B cell (primary cell): ENCODE data around the gene HARS2. TPM values are rescaled to one million over a fixed set of nuclear protein-coding genes. Genes with fewer than 3 reads are reported as not detected.

Source experiments
- ATAC-seq: fragments of 200-7000 bp; cut with Tn5 transposase; one replicate; pipeline ENCODE4 v1.10.0; 2021; ENCODE audit warnings: low read depth, mild to moderate bottlenecking, moderate number of reproducible peaks, moderate library complexity
- CTCF ChIA-PET: fragments of 350-600 bp; sonication (Branson Sonifier 250); formaldehyde crosslinking; loops from one replicate; lab custom pipeline; 2021; ENCODE audit warnings: antibody characterized with exemption, inconsistent platforms; lab: Charles Lee
- POLR2A ChIA-PET: fragments of 350-600 bp; sonication (Branson Sonifier 250); formaldehyde crosslinking; loops from one replicate; lab custom pipeline; 2021; ENCODE audit warnings: antibody characterized with exemption; lab: Charles Lee
- DNase-seq: peaks from one replicate; pipeline ENCODE4 v3.0.0; 2013
- H2AFZ ChIP-seq: 2 replicates; pipeline ENCODE4 v1.6.1; 2012; ENCODE audit warnings: mild to moderate bottlenecking, low read depth, low read length; ENCODE audit not compliant: insufficient read depth, poor library complexity, severe bottlenecking
- H3K27ac ChIP-seq, 2 donors: 1 replicate in 1 of 2; 2 replicates in 1 of 2; pipeline ENCODE4 v1.5.1; 2012 to 2013; ENCODE audit warnings: low read length in 2 of 2, mild to moderate bottlenecking in 2 of 2, moderate library complexity in 1 of 2
- H3K27me3 ChIP-seq, 4 experiments: fragments of 200-600 bp in 1 of 4; sonication (generic) in 1 of 4; replicated peaks in 1 of 4; 1 replicate in 2 of 4; 2 replicates in 2 of 4; pipeline versions ENCODE4 v1.6.1 to v1.7.0; 2013 to 2016; ENCODE audit warnings: low read length in 3 of 4, mild to moderate bottlenecking in 2 of 4, mixed read lengths in 1 of 4, moderate library complexity in 1 of 4; ENCODE audit not compliant: insufficient read depth in 4 of 4, control insufficient read depth in 3 of 4; ENCODE audit errors: control extremely low read depth in 1 of 4
- H3K36me3 ChIP-seq, 2 experiments: replicated peaks in 1 of 2; 1 replicate in 1 of 2; 2 replicates in 1 of 2; pipeline versions ENCODE4 v1.6.1 to v1.7.1; 2013; ENCODE audit warnings: low read length in 1 of 2; ENCODE audit not compliant: insufficient read depth in 2 of 2, control insufficient read depth in 1 of 2; ENCODE audit errors: control extremely low read depth in 1 of 2, extremely low read depth in 1 of 2
- H3K4me1 ChIP-seq, 2 donors: fragments of 200-600 bp in 1 of 2; sonication (generic) in 1 of 2; 1 replicate in 1 of 2; 2 replicates in 1 of 2; pipeline versions ENCODE4 v1.5.1 to v1.6.1; 2013 to 2017; ENCODE audit warnings: low read length in 2 of 2; ENCODE audit not compliant: control insufficient read depth in 2 of 2, insufficient read depth in 2 of 2
- H3K4me2 ChIP-seq: replicated peaks from 2 replicates; pipeline ENCODE3; 2012; ENCODE audit warnings: mild to moderate bottlenecking, low read depth, low read length; ENCODE audit not compliant: poor library complexity, severe bottlenecking
- H3K4me3 ChIP-seq, 5 experiments: fragments of 200-600 bp in 1 of 5; sonication (generic) in 1 of 5; 1 replicate in 3 of 5; 2 replicates in 2 of 5; pipeline versions ENCODE4 v1.5.1 to v1.7.0; 2011 to 2016; ENCODE audit warnings: low read length in 4 of 5, mild to moderate bottlenecking in 4 of 5, low read depth in 2 of 5, control low read depth in 1 of 5, moderate library complexity in 1 of 5; ENCODE audit not compliant: insufficient read depth in 1 of 5; ENCODE audit errors: control extremely low read depth in 1 of 5, extremely low read depth in 1 of 5
- H3K79me2 ChIP-seq: fragments of 200-600 bp; sonication (generic); one replicate; pipeline ENCODE4 v1.6.0; 2016; ENCODE audit warnings: low read length; ENCODE audit not compliant: control insufficient read depth, insufficient read depth
- H3K9ac ChIP-seq: fragments of 200-600 bp; sonication (generic); 2 replicates; pipeline ENCODE4 v1.6.1; 2017; ENCODE audit warnings: mild to moderate bottlenecking, low read length, moderate library complexity
- H3K9me3 ChIP-seq, 3 donors: one replicate each; pipeline versions ENCODE4 v1.6.1 to v1.7.1; 2013; ENCODE audit warnings: low read length in 2 of 3; ENCODE audit not compliant: control insufficient read depth in 2 of 3, insufficient read depth in 1 of 3; ENCODE audit errors: control extremely low read depth in 1 of 3
- H4K20me1 ChIP-seq: 2 replicates; pipeline ENCODE4 v1.6.0; 2012; ENCODE audit warnings: mild to moderate bottlenecking, low read length; ENCODE audit not compliant: insufficient read depth, control insufficient read depth, poor library complexity, severe bottlenecking
- H3K27ac Mint-ChIP-seq: one replicate; pipeline ENCODE4 v1.8.0; 2021; ENCODE audit warnings: mixed read lengths
- H3K27me3 Mint-ChIP-seq: one replicate; pipeline ENCODE4 v1.8.0; 2021; ENCODE audit warnings: mixed read lengths
- H3K4me1 Mint-ChIP-seq: one replicate; pipeline ENCODE4 v1.8.0; 2021; ENCODE audit warnings: mixed read lengths
- H3K4me3 Mint-ChIP-seq: one replicate; pipeline ENCODE4 v1.8.0; 2021; ENCODE audit warnings: mixed read lengths
- H3K9me3 Mint-ChIP-seq: one replicate; pipeline ENCODE4 v1.8.0; 2022; ENCODE audit warnings: mixed read lengths; ENCODE audit not compliant: insufficient read depth
- EZH2 ChIP-seq: IDR thresholded peaks from 2 replicates; pipeline ENCODE4 v1.6.1; 2012; ENCODE audit warnings: borderline replicate concordance, low read depth, mild to moderate bottlenecking, moderate library complexity, low read length; ENCODE audit not compliant: insufficient read depth, poor library complexity, severe bottlenecking
- WGBS: methylation state at CpG from one replicate; pipeline ENCODE4 v1.1.5; 2013; ENCODE audit warnings: missing lambda C conversion rate; ENCODE audit not compliant: insufficient coverage; 5-methylcytosine and 5-hydroxymethylcytosine counted together
- intact Hi-C: fragments of 100-400 bp; cut with micrococcal nuclease; formaldehyde crosslinking; loops from one replicate; pipeline ENCODE4 v1.10.0; 2022
- polyA plus RNA-seq: library from polyadenylated mRNA; depleted of rRNA; stranded (reverse); fragments of >200 nt; gene quantifications from 2 replicates; pipeline ENCODE4 v1.2.3, GENCODE V29; 2012
- total RNA-seq, 2 donors: library from RNA; stranded (reverse); fragments of 120-200 nt in 1 of 2; gene quantifications; 1 replicate in 1 of 2; 2 replicates in 1 of 2; pipeline versions ENCODE4 v1.2.3 to v1.2.4, GENCODE V29; 2013 to 2022
- TF ChIP-seq, protein P1 (sequence below): fragments of 200-600 bp; IDR thresholded peaks from one replicate; pipeline ENCODE4 v1.8.0; 2022; ENCODE audit warnings: antibody characterized with exemption, mild to moderate bottlenecking

HARS2 gene
- total and polyA plus RNA-seq, 2 donors (not counting 1 experiment from before 2014, with no cell fraction given): 27.3 to 68.0 TPM

DNA sequence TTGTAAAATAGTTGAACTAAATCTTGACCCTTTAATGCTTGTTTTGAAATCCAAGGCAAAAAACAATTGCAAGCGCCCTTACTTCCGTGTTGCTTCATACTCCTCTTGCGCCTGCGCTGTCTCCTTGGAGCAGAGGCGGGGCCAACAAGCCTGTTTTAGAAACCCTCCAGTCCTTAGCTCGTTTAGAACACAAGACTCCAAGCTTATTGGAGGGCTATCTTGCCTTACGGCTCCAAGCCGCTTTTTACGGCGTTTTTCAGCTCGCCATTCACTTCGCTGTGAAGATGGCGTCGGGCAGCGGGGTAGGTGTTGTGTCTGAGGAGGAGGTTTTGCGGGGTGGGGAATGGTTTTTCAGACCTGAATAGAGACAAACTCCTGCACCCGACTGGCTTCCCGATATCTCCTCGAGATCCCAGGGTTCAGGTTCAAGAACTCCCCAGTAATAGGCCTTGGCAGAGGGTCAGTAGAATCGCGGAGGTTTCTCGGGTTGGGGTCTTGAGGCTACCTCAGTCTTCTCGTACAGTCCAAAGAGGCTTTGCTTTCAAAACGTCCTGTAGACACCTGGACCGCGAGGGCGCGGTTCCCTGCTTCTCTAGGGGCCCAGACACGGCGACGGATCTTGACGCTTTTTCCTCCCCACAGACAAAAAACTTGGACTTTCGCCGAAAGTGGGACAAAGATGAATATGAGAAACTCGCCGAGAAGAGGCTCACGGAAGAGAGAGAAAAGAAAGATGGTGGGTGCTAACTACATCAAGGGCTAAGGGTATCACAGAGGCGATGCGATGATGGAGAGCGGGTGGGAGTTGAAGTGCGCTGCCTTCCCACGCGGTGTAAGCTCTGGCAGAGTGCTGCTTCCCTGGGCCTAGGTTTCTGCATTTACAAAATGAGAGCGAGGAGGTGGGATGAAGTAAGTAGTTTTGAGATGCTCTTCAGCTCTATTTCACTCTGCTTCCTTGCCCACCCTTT, 9.2 kb downstream of the HARS2 start, which contains the start of gene ZMAT2:
Gene ZMAT2, plus strand, starts transcription at position 271 of the 968 bp plus-strand sequence. Its CDS starts 14 bp downstream, at position 285.
- TF ChIP-seq, protein P1, sequence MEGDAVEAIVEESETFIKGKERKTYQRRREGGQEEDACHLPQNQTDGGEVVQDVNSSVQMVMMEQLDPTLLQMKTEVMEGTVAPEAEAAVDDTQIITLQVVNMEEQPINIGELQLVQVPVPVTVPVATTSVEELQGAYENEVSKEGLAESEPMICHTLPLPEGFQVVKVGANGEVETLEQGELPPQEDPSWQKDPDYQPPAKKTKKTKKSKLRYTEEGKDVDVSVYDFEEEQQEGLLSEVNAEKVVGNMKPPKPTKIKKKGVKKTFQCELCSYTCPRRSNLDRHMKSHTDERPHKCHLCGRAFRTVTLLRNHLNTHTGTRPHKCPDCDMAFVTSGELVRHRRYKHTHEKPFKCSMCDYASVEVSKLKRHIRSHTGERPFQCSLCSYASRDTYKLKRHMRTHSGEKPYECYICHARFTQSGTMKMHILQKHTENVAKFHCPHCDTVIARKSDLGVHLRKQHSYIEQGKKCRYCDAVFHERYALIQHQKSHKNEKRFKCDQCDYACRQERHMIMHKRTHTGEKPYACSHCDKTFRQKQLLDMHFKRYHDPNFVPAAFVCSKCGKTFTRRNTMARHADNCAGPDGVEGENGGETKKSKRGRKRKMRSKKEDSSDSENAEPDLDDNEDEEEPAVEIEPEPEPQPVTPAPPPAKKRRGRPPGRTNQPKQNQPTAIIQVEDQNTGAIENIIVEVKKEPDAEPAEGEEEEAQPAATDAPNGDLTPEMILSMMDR: no peak
- TF ChIP-seq EZH2: no peak
- H3K4me1 Mint-ChIP-seq: peaks cover 23% of the 10 kb centered on the region
- H2AFZ ChIP-seq: peak within 1 kb of the TSS; percentile 78
- peak within 1 kb of the TSS; percentile 91 for H3K27ac Mint-ChIP-seq
- peak; percentile 99 for ATAC-seq
- H3K4me3 ChIP-seq: peak within 1 kb of the TSS; percentile 58 to 97 (median 92)
- H3K4me1 ChIP-seq: peaks cover 13 to 16% of the 10 kb centered on the region in 2 donors
- intact Hi-C loops: loop anchor here (1.0 to 5.0 kb wide), 8 partner anchors 9 to 299 kb away; partner anchors contain the start of genes ANKHD1, APBB3, EIF4EBP3 and HARS1
- peaks cover 21% of the 10 kb centered on the region for H3K79me2 ChIP-seq
- no peaks in the 10 kb centered on the region for H4K20me1 ChIP-seq
- H3K9ac ChIP-seq: peak within 1 kb of the TSS; percentile 88
- POLR2A ChIA-PET: interaction anchor here (0.9 to 1.4 kb wide), 3 partner anchors 10 to 153 kb away, joined by 3 to 7 read pairs (median 4); partner anchors contain the start of genes EIF4EBP3, HARS1, HARS2 and SRA1
- peak; percentile 96 for DNase-seq
- WGBS: 2% methylated on average over 29 of the region's 44 CpGs
- H3K27me3 ChIP-seq: no peaks in the 10 kb centered on the region
- H3K36me3 ChIP-seq: peaks cover 2 to 73% of the 10 kb centered on the region in 2 experiments
- H3K9me3 ChIP-seq: no peaks in the 10 kb centered on the region
- CTCF ChIA-PET: interaction anchor here (1.9 kb wide), 1 partner anchor 10 kb away, joined by 9 read pairs; no protein-coding TSS in a partner anchor
- H3K27me3 Mint-ChIP-seq: no peaks in the 10 kb centered on the region
- no peaks in the 10 kb centered on the region for H3K9me3 Mint-ChIP-seq
- peak within 1 kb of the TSS; percentile 46 to 77 for H3K27ac ChIP-seq
- peak within 1 kb of the TSS; percentile 96 for H3K4me3 Mint-ChIP-seq
- H3K4me2 ChIP-seq: peak within 1 kb of the TSS; percentile 86
